Mucosa of descending colon (tissue), 3 donors: ENCODE results near the gene ABLIM2. TPM values are rescaled to one million over a fixed set of nuclear protein-coding genes. Genes with fewer than 3 reads are reported as not detected.

Experiments
- ATAC-seq: fragments of 200-7000 bp; cut with Tn5 transposase; one replicate; pipeline ENCODE4 v1.9.1; 2020; ENCODE audit warnings: mild to moderate bottlenecking, moderate library complexity
- DNase-seq, 3 donors: peaks; one replicate each; pipeline ENCODE4 v3.0.0-alpha.2; 2020
- H3K36me3 ChIP-seq: fragments of 200-600 bp; one replicate; pipeline ENCODE4 v1.8.0; 2021; ENCODE audit warnings: low read depth, mild to moderate bottlenecking
- H3K4me1 ChIP-seq: fragments of 200-600 bp; one replicate; pipeline ENCODE4 v1.8.0; 2021; ENCODE audit warnings: low read depth, mild to moderate bottlenecking
- H3K4me3 ChIP-seq: fragments of 200-600 bp; one replicate; pipeline ENCODE4 v1.8.0; 2021; ENCODE audit warnings: mild to moderate bottlenecking
- H3K9me3 ChIP-seq: fragments of 200-600 bp; one replicate; pipeline ENCODE4 v1.8.0; 2021; ENCODE audit warnings: mild to moderate bottlenecking
- CTCF ChIP-seq: fragments of 200-600 bp; IDR thresholded peaks from one replicate; pipeline ENCODE4 v1.8.0; 2022; ENCODE audit warnings: antibody characterized with exemption, mild to moderate bottlenecking
- intact Hi-C, 2 donors: fragments of 100-400 bp; cut with DNase I in 1 of 2; cut with micrococcal nuclease in 1 of 2; formaldehyde crosslinking; loops; one replicate each; pipeline versions ENCODE4 v1.11.0 to v1.11.1; 2022; cut with DNase I, micrococcal nuclease
- total RNA-seq, 3 donors: library from RNA; stranded (reverse); fragmentation: NEBNext Ultra II Directional in 2 of 3; extraction: Animal tissue kit (Norgen Biotek cat#: 25700) in 2 of 3; gene quantifications; one replicate each; pipeline versions ENCODE4 v1.2.1 to v1.2.4, GENCODE V29; 2021 to 2023
- donor health status: DM: no; HTN: no; CAD: no; lungs with moderate emphysema.
- donor health status: DM: no; HTN: no; CAD: no.
- donor health status: DM: no; HTN: yes; CAD: no.

Gene ABLIM2
- total RNA-seq, 3 donors from 2014 or later = 15.0 to 15.8 (median 15.5) TPM

GRCh38 chr4:8008391-8008790 is 150.2 kb downstream of the ABLIM2 start:
- no peak overlapping the region for H3K4me3 ChIP-seq
- peaks cover 6% of the 10 kb centered on the region for H3K4me1 ChIP-seq
- intact Hi-C loops = no loop called here
- H3K9me3 ChIP-seq = no peaks in the 10 kb centered on the region
- DNase-seq (peak in 1 of 3 donors; percentile 24), ATAC-seq (no peak)
- no peak for TF ChIP-seq CTCF
- H3K36me3 ChIP-seq = no peaks in the 10 kb centered on the region

DNA sequence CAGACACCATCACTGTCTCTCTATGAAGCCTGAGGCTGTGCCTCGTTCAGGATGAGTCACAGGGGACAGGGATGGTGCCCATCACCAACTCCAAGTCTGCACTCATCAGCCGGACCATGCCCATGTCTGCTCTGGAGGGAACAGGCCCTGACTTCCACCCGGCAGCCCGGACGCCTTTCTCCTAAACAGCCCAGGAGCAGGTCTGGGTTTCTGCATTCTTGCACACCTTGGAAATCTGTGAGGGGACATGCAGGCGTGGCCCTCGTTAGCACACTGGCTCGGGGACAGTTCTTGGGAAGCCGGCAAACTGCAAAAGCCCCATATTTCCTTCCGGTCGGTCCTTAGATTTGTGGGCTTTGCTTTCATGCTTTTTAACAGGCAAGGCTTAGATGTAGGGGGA is 151.0 kb downstream of the ABLIM2 start:
- no peak overlapping the region for H3K4me3 ChIP-seq
- no peaks in the 10 kb centered on the region for H3K9me3 ChIP-seq
- H3K36me3 ChIP-seq = no peaks in the 10 kb centered on the region
- no peak for ATAC-seq
- intact Hi-C loops = no loop called here
- TF ChIP-seq CTCF = no peak
- peak in 1 of 3 donors; percentile 20 for DNase-seq
- H3K4me1 ChIP-seq = peaks cover 6% of the 10 kb centered on the region

- ATAC-seq (peak; percentile 14), DNase-seq (peak in 1 of 3 donors; percentile 27)
- no peak overlapping the region for H3K4me3 ChIP-seq
- no peak for TF ChIP-seq CTCF
- H3K9me3 ChIP-seq = no peaks in the 10 kb centered on the region
- H3K4me1 ChIP-seq = peaks cover 6% of the 10 kb centered on the region
- intact Hi-C loops = no loop called here
- no peaks in the 10 kb centered on the region for H3K36me3 ChIP-seq
Measured at GRCh38 chr4:8006471-8006870, 152.1 kb downstream of the ABLIM2 start.

DNA sequence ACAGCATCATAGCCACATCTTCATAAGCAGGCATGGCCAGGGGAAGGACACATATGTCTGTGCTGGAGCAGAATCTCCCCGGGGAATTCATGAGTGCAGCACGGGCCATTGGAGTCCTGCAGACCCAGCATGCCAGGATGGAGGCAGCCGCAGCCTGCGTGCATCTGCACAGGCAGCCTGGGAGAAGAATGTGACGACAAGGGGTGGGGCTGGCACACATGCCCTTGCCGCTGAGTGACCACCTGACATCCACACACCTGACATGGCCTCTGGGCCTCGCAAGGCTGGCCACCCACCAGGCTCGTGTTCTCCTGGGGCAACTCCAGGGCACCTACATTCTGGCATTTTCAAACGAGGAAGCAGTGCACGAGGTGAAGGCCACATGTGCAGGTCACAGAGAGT is 152.8 kb downstream of the ABLIM2 start:
- no peak for TF ChIP-seq CTCF
- Histone ChIP-seq H3K9me3 (no peaks in the 10 kb centered on the region), H3K36me3 (no peaks in the 10 kb centered on the region), H3K4me3 (no peak overlapping the region), H3K4me1 (peaks cover 6% of the 10 kb centered on the region)
- no peak for ATAC-seq
- intact Hi-C loops = no loop called here
- DNase-seq = peak in 1 of 3 donors; percentile 32

DNA sequence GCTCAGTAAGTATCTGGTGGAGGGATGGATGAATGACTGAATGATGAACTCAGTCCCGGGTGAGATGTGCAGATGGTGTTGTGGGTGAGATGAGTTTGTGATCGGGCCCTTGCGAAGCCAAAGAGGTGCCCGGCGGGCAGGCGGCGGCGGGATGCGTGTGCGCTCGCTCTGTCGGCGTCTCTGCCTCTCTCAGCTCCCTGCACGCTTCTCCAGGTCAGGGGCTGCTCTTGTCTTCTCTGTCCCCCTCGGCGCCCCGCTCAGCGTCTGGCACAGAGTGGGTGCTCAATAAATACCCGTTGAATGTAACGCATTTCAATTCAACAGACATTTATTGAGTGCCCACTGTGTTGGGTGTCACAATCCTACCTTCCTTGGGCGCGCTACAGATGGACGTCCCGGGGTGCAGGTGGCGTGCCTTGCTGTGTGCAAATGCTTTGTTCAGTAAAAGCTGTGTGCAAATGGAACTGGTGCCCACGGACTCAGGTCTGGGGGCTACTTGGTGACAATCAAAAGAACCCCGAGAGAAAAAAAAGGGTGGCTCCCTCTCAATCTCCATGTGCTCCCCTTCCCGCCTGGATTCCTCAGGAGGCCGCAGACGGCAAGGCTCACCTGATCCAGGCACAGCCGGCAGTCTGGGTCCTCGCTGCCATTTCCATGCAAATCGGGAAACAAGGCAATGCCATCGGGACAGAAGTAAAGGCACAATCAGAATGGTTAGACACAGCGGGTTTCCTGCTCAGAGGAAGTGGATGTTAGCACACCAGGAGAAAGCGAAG is 153.4 kb downstream of the ABLIM2 start:
- ATAC-seq (no peak), DNase-seq (peak in 1 of 3 donors; percentile 33)
- Histone ChIP-seq H3K4me3 (no peak overlapping the region), H3K36me3 (no peaks in the 10 kb centered on the region), H3K9me3 (no peaks in the 10 kb centered on the region), H3K4me1 (peaks cover 1% of the 10 kb centered on the region)
- TF ChIP-seq CTCF = no peak
- intact Hi-C loops = no loop called here
